ENCODE measurements around the gene CMTM8.

Gene CMTM8

GRCh38 chr3:32325927-32326326 is 87.4 kb downstream of the CMTM8 start:
- no peak for TF ChIP-seq CTCF (IDR thresholded peaks at IDR 0.05; ENCODE audit: insufficient read depth, missing control alignments)
- no peak for DNase-seq (ENCODE audit: insufficient read length, low spot score)
- FAIRE-seq = no peak

GRCh38 chr3:32326795-32327194 is 88.3 kb downstream of the CMTM8 start:
- no peak for TF ChIP-seq CTCF (IDR thresholded peaks at IDR 0.05; ENCODE audit: insufficient read depth, missing control alignments)
- DNase-seq (ENCODE audit: insufficient read length, low spot score) (no peak), FAIRE-seq (no peak)

- TF ChIP-seq CTCF (IDR thresholded peaks at IDR 0.05; ENCODE audit: insufficient read depth, missing control alignments) = peak; percentile 12
- no peak for FAIRE-seq
- DNase-seq (ENCODE audit: insufficient read length, low spot score) = no peak
Measured at GRCh38 chr3:32334675-32335074, 96.2 kb downstream of the CMTM8 start.

- no peak for FAIRE-seq
- TF ChIP-seq CTCF (IDR thresholded peaks at IDR 0.05; ENCODE audit: insufficient read depth, missing control alignments) = no peak
- DNase-seq (ENCODE audit: insufficient read length, low spot score) = no peak
Measured at GRCh38 chr3:32335365-32336112, 97.1 kb downstream of the CMTM8 start.

GRCh38 chr3:32336113-32336498 is 97.6 kb downstream of the CMTM8 start:
- FAIRE-seq (no peak), DNase-seq (ENCODE audit: insufficient read length, low spot score) (no peak)
- no peak for TF ChIP-seq CTCF (IDR thresholded peaks at IDR 0.05; ENCODE audit: insufficient read depth, missing control alignments)

- FAIRE-seq (no peak), DNase-seq (ENCODE audit: insufficient read length, low spot score) (no peak)
- TF ChIP-seq CTCF (IDR thresholded peaks at IDR 0.05; ENCODE audit: insufficient read depth, missing control alignments) = no peak
Measured at GRCh38 chr3:32337505-32337904, 99.0 kb downstream of the CMTM8 start.

GRCh38 chr3:32340039-32340438 is 101.6 kb downstream of the CMTM8 start:
- DNase-seq (ENCODE audit: insufficient read length, low spot score) (peak; percentile 50), FAIRE-seq (no peak)
- peak; percentile 61 for TF ChIP-seq CTCF (IDR thresholded peaks at IDR 0.05; ENCODE audit: insufficient read depth, missing control alignments)

All from D721Med (cell line).